ENCODE results near the gene ZBTB16. TPM values are rescaled to one million over a fixed set of nuclear protein-coding genes. Genes with fewer than 3 reads are reported as not detected.

The ZBTB16 gene
- total RNA-seq, 1 donor from 2014 or later, result 171 TPM

- H3K9me3 ChIP-seq, result no peaks in the 10 kb centered on the region
- intact Hi-C loops (cut with DNase I), result no loop called here
- peak overlapping the region; percentile 49 for H3K4me3 ChIP-seq
- DNase-seq, result peak; percentile 75
- peaks cover 18% of the 10 kb centered on the region for H3K36me3 ChIP-seq
- TF ChIP-seq CTCF (IDR thresholded peaks at IDR 0.05), result peak; percentile 63
- H3K27ac ChIP-seq, result peak overlapping the region; percentile 96
- no peaks in the 10 kb centered on the region for H3K27me3 ChIP-seq (ENCODE audit: low read depth)
- H3K4me1 ChIP-seq, result peaks cover 92% of the 10 kb centered on the region
- peak; percentile 68 to 78 for ATAC-seq
Observed at GRCh38 chr11:114180301-114181055, 121.0 kb downstream of the ZBTB16 start.

DNA sequence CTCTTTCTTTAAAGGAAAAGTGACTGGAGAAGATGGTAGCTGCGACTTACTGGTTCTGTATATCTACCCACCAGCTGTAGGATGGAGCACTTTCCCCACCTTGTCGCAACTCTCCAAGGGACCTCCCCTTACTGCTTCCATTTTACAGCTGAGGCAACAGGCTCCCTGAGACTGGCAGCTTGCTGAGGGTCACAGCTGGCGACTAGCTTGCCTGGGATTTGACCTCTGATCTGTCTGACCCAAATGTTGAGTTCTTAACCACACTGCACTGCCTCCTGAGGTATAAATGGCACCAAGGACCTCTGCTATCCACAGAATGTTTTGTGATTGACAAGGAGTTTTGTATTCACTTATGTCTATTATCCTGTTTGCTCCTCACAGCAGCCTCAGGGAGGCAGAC lies 121.7 kb downstream of the ZBTB16 start:
- TF ChIP-seq CTCF (IDR thresholded peaks at IDR 0.05), result no peak
- intact Hi-C loops (cut with DNase I), result no loop called here
- Histone ChIP-seq H3K9me3 (no peaks in the 10 kb centered on the region), H3K4me3 (peak overlapping the region; percentile 49), H3K27ac (peak overlapping the region; percentile 96), H3K36me3 (peaks cover 25% of the 10 kb centered on the region), H3K27me3 (ENCODE audit: low read depth) (no peaks in the 10 kb centered on the region), H3K4me1 (peaks cover 91% of the 10 kb centered on the region)
- no peak for ATAC-seq
- DNase-seq, result no peak

DNA sequence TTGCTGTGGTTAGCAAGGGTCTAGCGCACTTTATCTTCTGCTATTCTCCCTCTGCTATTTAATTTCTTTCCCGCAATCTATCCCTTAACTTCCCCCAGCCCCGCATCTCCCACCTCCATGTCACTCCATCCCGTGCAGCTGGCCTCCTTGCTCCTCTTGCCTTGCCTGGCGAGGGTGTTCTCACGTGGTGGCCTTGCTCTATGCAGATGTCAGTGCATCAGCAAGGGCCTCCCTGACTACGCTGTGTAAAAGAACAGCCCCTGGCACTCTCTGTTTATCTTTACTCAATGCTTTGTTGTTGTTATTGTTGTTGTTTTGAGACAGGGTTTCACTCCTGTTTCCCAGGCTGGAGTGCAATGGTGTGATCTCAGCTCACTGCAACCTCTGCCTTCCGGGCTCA lies 122.2 kb downstream of the ZBTB16 start:
- TF ChIP-seq CTCF (IDR thresholded peaks at IDR 0.05), result no peak
- H3K27me3 ChIP-seq (ENCODE audit: low read depth), result no peaks in the 10 kb centered on the region
- intact Hi-C loops (cut with DNase I), result no loop called here
- peak overlapping the region; percentile 96 for H3K27ac ChIP-seq
- peaks cover 31% of the 10 kb centered on the region for H3K36me3 ChIP-seq
- H3K4me1 ChIP-seq, result peaks cover 91% of the 10 kb centered on the region
- no peaks in the 10 kb centered on the region for H3K9me3 ChIP-seq
- no peak overlapping the region for H3K4me3 ChIP-seq
- DNase-seq (no peak), ATAC-seq (no peak)

DNA sequence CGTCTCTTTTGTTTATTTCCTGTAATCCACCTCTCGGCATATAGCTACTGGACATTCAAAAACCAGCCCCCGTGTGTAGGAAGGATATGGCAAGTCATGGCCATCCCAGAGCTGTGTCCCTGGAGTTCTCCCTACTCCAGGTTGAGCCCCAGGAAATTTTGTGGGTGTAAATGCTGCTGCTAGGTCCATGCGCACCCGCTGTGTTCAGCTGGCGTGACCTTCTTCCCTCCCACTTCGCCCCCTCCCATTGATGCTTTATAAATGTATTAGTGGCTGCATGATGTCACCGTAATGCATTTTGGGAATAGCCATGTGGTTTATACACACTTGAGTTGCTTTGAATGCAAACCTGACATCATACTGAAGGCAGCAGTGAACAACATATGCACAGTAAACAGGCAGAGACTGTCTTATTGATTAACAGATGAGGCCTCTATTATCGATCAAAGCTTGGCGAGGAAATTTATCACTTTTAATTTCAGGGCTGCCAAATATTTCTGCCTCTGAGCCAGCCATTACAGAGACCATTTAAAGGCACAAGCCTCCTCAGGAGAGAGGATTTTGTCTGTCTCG lies 123.0 kb downstream of the ZBTB16 start:
- Histone ChIP-seq H3K27ac (peak overlapping the region; percentile 96), H3K27me3 (ENCODE audit: low read depth) (no peaks in the 10 kb centered on the region), H3K9me3 (no peaks in the 10 kb centered on the region), H3K4me3 (no peak overlapping the region), H3K36me3 (peaks cover 39% of the 10 kb centered on the region), H3K4me1 (peaks cover 86% of the 10 kb centered on the region)
- intact Hi-C loops (cut with DNase I), result no loop called here
- TF ChIP-seq CTCF (IDR thresholded peaks at IDR 0.05), result no peak
- DNase-seq, result no peak
- ATAC-seq, result no peak

GRCh38 chr11:114183044-114183511 lies 123.6 kb downstream of the ZBTB16 start:
- no peak overlapping the region for H3K4me3 ChIP-seq
- peak overlapping the region; percentile 96 for H3K27ac ChIP-seq
- peaks cover 81% of the 10 kb centered on the region for H3K4me1 ChIP-seq
- ATAC-seq (no peak), DNase-seq (no peak)
- TF ChIP-seq CTCF (IDR thresholded peaks at IDR 0.05), result no peak
- peaks cover 44% of the 10 kb centered on the region for H3K36me3 ChIP-seq
- no peaks in the 10 kb centered on the region for H3K9me3 ChIP-seq
- no peaks in the 10 kb centered on the region for H3K27me3 ChIP-seq (ENCODE audit: low read depth)
- intact Hi-C loops (cut with DNase I), result no loop called here

Measured in lower lobe of right lung (tissue), 2 donors.